Thoracic aorta (tissue), 2 donors: ENCODE results near the gene RIPK4. TPM values are rescaled to one million over a fixed set of nuclear protein-coding genes. Genes with fewer than 3 reads are reported as not detected.

ENCODE experiments used
- ATAC-seq: fragments of 150-250 bp; one replicate; pipeline ENCODE4 v1.8.0; 2017; ENCODE audit warnings: low read depth; ENCODE audit not compliant: insufficient number of reproducible peaks, low FRiP score
- DNase-seq: peaks from one replicate; pipeline ENCODE4 v3.0.0-alpha.2; 2020; ENCODE audit warnings: low spot score
- H3K27ac ChIP-seq, 2 donors: fragments of 200-600 bp; sonication (generic); 1 replicate in 1 of 2; 2 replicates in 1 of 2; pipeline ENCODE4 v1.5.1; 2016; ENCODE audit warnings: mild to moderate bottlenecking in 2 of 2, moderate library complexity in 2 of 2
- H3K27me3 ChIP-seq: fragments of 200-600 bp; sonication (generic); replicated peaks from 2 replicates; pipeline ENCODE4 v1.6.0; 2016; ENCODE audit warnings: mild to moderate bottlenecking; ENCODE audit not compliant: insufficient read depth
- H3K36me3 ChIP-seq: fragments of 200-600 bp; sonication (generic); one replicate; pipeline ENCODE4 v1.5.1; 2016
- H3K4me1 ChIP-seq, 2 donors: fragments of 200-600 bp; sonication (generic); 1 replicate in 1 of 2; 2 replicates in 1 of 2; pipeline versions ENCODE4 v1.5.1 to v1.6.0; 2016; ENCODE audit warnings: low read depth in 2 of 2, mild to moderate bottlenecking in 1 of 2; ENCODE audit not compliant: control insufficient read depth in 1 of 2
- H3K4me3 ChIP-seq: fragments of 200-600 bp; sonication (generic); 2 replicates; pipeline ENCODE4 v1.5.1; 2016; ENCODE audit warnings: mild to moderate bottlenecking
- H3K9me3 ChIP-seq: fragments of 200-600 bp; sonication (generic); 2 replicates; pipeline ENCODE4 v1.5.1; 2016
- total RNA-seq, 2 donors: library from RNA; depleted of rRNA; stranded (reverse); fragments of >200 nt; gene quantifications; one replicate each; pipeline versions ENCODE4 v1.1.0 to v1.2.3, GENCODE V29; 2016
- TF ChIP-seq, protein P1 (sequence below): fragments of 200-600 bp; sonication (generic); IDR thresholded peaks from one replicate; pipeline ENCODE4 v1.5.1; 2019; ENCODE audit warnings: antibody characterized with exemption

Gene RIPK4
- total RNA-seq, 2 donors from 2014 or later: 6.3 to 9.2 TPM

DNA sequence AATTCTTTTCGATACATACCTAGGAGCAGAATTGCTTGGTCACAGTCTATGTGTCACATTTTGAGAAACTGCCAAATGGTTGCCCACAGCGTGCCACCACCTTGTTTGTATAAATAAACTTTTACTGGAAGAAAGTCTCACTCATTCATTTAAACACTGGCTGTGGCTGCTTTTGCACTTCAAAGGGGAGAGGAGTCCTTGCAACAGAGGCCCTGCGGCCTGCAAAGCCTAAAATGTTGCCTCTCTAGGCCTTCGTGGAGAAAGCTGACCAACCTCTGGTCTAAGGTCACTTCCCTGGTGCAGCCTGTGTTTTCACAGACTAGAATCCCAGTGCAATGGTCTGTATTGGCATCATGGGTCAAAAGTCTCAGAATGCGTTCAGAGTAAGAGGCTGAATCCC is 8.3 kb downstream of the RIPK4 start:
- H3K4me1 ChIP-seq: peaks cover 3 to 20% of the 10 kb centered on the region in 2 donors
- ATAC-seq: no peak
- no peaks in the 10 kb centered on the region for H3K27me3 ChIP-seq
- TF ChIP-seq, protein P1, sequence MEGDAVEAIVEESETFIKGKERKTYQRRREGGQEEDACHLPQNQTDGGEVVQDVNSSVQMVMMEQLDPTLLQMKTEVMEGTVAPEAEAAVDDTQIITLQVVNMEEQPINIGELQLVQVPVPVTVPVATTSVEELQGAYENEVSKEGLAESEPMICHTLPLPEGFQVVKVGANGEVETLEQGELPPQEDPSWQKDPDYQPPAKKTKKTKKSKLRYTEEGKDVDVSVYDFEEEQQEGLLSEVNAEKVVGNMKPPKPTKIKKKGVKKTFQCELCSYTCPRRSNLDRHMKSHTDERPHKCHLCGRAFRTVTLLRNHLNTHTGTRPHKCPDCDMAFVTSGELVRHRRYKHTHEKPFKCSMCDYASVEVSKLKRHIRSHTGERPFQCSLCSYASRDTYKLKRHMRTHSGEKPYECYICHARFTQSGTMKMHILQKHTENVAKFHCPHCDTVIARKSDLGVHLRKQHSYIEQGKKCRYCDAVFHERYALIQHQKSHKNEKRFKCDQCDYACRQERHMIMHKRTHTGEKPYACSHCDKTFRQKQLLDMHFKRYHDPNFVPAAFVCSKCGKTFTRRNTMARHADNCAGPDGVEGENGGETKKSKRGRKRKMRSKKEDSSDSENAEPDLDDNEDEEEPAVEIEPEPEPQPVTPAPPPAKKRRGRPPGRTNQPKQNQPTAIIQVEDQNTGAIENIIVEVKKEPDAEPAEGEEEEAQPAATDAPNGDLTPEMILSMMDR: no peak
- no peaks in the 10 kb centered on the region for H3K9me3 ChIP-seq
- H3K36me3 ChIP-seq: no peaks in the 10 kb centered on the region
- H3K4me3 ChIP-seq: no peak overlapping the region
- no peak overlapping the region for H3K27ac ChIP-seq
- DNase-seq: no peak

DNA sequence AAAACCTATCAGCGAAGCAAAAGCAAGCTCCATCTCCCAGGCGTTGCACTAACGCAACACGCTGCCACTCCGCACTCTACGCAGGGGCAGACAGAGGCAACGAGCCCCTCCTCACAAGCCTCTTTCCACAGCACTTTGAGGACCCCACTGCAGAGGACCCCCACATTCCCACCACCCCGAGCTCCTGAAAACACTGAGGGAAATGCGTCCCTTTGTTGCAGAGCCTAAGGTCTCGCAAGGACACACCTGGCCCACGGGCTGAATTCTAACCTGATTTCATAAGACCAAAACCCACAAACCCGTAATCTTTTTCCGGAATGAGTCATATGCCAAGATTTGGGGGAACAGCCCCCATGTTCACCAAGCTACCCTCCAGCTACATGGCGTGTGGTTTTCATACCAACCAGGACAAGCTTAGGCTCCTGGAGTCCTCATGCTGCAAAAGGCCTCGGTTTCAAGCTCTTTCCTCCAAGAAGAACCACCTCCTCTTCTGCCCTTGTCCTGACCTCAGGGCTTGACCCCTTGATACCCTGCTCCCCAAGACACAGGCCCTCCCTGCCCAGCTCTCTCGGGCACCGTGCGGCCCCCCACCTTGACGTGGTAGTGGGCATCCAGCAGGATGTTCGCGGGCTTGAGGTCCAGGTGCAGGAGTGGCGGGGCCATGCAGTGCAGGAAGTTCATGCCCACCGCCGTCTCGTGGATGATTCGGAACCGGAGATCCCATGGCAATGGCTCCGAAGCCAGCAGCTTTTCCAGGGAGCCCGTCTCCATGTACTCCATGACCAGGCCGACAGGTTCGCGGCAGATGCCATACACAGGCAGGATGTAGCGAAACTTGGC is 10.7 kb downstream of the RIPK4 start:
- no peak for ATAC-seq

DNA sequence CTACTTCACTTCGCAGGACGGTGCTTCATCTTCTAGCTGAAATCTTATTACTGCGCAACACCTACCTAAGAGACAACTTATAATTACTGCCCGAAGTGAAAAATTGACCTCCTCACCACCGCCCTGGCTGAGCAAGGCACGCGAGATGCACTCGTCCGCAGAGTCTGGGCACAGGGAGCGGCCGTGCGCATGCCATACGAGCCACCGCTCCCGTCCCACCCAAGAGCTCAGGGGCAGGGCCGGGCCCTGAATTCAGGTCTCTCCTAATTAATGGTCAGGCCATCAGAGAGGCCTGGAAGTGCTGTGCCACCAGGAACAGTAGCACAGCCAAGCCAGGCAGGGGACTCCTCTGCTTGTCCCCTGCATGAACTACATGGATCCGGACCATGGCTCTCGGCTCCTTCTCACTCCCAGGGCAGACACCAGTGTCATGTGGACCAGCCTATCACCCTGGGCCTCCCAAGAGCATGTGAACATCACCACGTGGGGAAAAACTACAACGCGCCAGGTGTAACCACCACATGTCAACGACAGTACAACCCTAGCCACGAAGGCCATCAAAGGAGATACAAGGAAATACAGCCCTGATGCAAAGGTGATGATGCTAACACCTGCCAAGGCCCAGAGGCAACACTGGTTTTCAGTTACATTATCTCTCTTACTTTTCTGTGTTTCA is 11.5 kb downstream of the RIPK4 start:
- H3K27me3 ChIP-seq: no peaks in the 10 kb centered on the region
- no peak overlapping the region for H3K4me3 ChIP-seq
- no peak for ATAC-seq
- TF ChIP-seq, protein P1: no peak
- no peaks in the 10 kb centered on the region for H3K9me3 ChIP-seq
- H3K27ac ChIP-seq: no peak overlapping the region
- H3K36me3 ChIP-seq: no peaks in the 10 kb centered on the region
- no peak for DNase-seq
- H3K4me1 ChIP-seq: no peaks in the 10 kb centered on the region

More for the DNA sequence above, 10.7 kb downstream of the RIPK4 start:
- H3K27me3 ChIP-seq: no peaks in the 10 kb centered on the region
- no peaks in the 10 kb centered on the region for H3K36me3 ChIP-seq
- no peak overlapping the region for H3K4me3 ChIP-seq
- TF ChIP-seq, protein P1: no peak
- H3K27ac ChIP-seq: no peak overlapping the region
- H3K4me1 ChIP-seq: peaks cover 0 to 4% of the 10 kb centered on the region in 2 donors
- DNase-seq: no peak
- H3K9me3 ChIP-seq: no peaks in the 10 kb centered on the region

DNA sequence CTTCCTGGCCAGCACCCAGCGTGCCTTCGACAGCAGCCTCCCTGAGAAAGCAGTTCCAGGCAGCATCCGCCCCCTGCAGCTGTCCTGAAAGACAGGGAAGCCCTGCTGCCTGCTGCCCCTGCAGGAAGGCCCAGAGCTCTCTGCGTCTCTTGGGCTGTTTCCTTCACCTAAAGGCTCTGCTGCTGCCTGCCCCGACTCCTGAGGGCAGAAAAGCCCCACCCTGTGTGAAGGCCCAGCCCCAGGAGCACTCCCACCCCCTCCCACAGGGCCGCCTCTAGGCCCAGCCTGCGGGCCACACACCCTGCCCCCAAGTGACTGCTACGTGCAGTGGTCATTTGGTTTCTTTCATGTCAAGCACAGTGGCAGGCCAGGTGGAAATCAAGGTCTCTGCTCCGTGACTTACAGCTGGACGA is 12.4 kb downstream of the RIPK4 start:
- TF ChIP-seq, protein P1: no peak
- Histone ChIP-seq H3K27me3 (no peaks in the 10 kb centered on the region), H3K27ac (no peak overlapping the region), H3K36me3 (no peaks in the 10 kb centered on the region), H3K4me3 (no peak overlapping the region), H3K9me3 (no peaks in the 10 kb centered on the region), H3K4me1 (no peaks in the 10 kb centered on the region)
- DNase-seq (no peak), ATAC-seq (no peak)
